B cell (primary cell): ENCODE results near the gene RFPL4AL1. TPM values are rescaled to one million over a fixed set of nuclear protein-coding genes. Genes with fewer than 3 reads are reported as not detected.

Source experiments
- ATAC-seq: fragments of 200-7000 bp; cut with Tn5 transposase; one replicate; pipeline ENCODE4 v1.10.0; 2021; ENCODE audit warnings: low read depth, mild to moderate bottlenecking, moderate number of reproducible peaks, moderate library complexity
- CTCF ChIA-PET: fragments of 350-600 bp; sonication (Branson Sonifier 250); formaldehyde crosslinking; loops from one replicate; lab custom pipeline; 2021; ENCODE audit warnings: antibody characterized with exemption, inconsistent platforms; lab: Charles Lee
- POLR2A ChIA-PET: fragments of 350-600 bp; sonication (Branson Sonifier 250); formaldehyde crosslinking; loops from one replicate; lab custom pipeline; 2021; ENCODE audit warnings: antibody characterized with exemption; lab: Charles Lee
- DNase-seq: peaks from one replicate; pipeline ENCODE4 v3.0.0; 2013
- H2AFZ ChIP-seq: 2 replicates; pipeline ENCODE4 v1.6.1; 2012; ENCODE audit warnings: mild to moderate bottlenecking, low read depth, low read length; ENCODE audit not compliant: insufficient read depth, poor library complexity, severe bottlenecking
- H3K27ac ChIP-seq, 2 donors: 1 replicate in 1 of 2; 2 replicates in 1 of 2; pipeline ENCODE4 v1.5.1; 2012 to 2013; ENCODE audit warnings: low read length in 2 of 2, mild to moderate bottlenecking in 2 of 2, moderate library complexity in 1 of 2
- H3K27me3 ChIP-seq, 4 experiments: fragments of 200-600 bp in 1 of 4; sonication (generic) in 1 of 4; replicated peaks in 1 of 4; 1 replicate in 2 of 4; 2 replicates in 2 of 4; pipeline versions ENCODE4 v1.6.1 to v1.7.0; 2013 to 2016; ENCODE audit warnings: low read length in 3 of 4, mild to moderate bottlenecking in 2 of 4, mixed read lengths in 1 of 4, moderate library complexity in 1 of 4; ENCODE audit not compliant: insufficient read depth in 4 of 4, control insufficient read depth in 3 of 4; ENCODE audit errors: control extremely low read depth in 1 of 4
- H3K36me3 ChIP-seq, 2 experiments: replicated peaks in 1 of 2; 1 replicate in 1 of 2; 2 replicates in 1 of 2; pipeline versions ENCODE4 v1.6.1 to v1.7.1; 2013; ENCODE audit warnings: low read length in 1 of 2; ENCODE audit not compliant: insufficient read depth in 2 of 2, control insufficient read depth in 1 of 2; ENCODE audit errors: control extremely low read depth in 1 of 2, extremely low read depth in 1 of 2
- H3K4me1 ChIP-seq, 2 donors: fragments of 200-600 bp in 1 of 2; sonication (generic) in 1 of 2; 1 replicate in 1 of 2; 2 replicates in 1 of 2; pipeline versions ENCODE4 v1.5.1 to v1.6.1; 2013 to 2017; ENCODE audit warnings: low read length in 2 of 2; ENCODE audit not compliant: control insufficient read depth in 2 of 2, insufficient read depth in 2 of 2
- H3K4me2 ChIP-seq: replicated peaks from 2 replicates; pipeline ENCODE3; 2012; ENCODE audit warnings: mild to moderate bottlenecking, low read depth, low read length; ENCODE audit not compliant: poor library complexity, severe bottlenecking
- H3K4me3 ChIP-seq, 5 experiments: fragments of 200-600 bp in 1 of 5; sonication (generic) in 1 of 5; 1 replicate in 3 of 5; 2 replicates in 2 of 5; pipeline versions ENCODE4 v1.5.1 to v1.7.0; 2011 to 2016; ENCODE audit warnings: low read length in 4 of 5, mild to moderate bottlenecking in 4 of 5, low read depth in 2 of 5, control low read depth in 1 of 5, moderate library complexity in 1 of 5; ENCODE audit not compliant: insufficient read depth in 1 of 5; ENCODE audit errors: control extremely low read depth in 1 of 5, extremely low read depth in 1 of 5
- H3K79me2 ChIP-seq: fragments of 200-600 bp; sonication (generic); one replicate; pipeline ENCODE4 v1.6.0; 2016; ENCODE audit warnings: low read length; ENCODE audit not compliant: control insufficient read depth, insufficient read depth
- H3K9ac ChIP-seq: fragments of 200-600 bp; sonication (generic); 2 replicates; pipeline ENCODE4 v1.6.1; 2017; ENCODE audit warnings: mild to moderate bottlenecking, low read length, moderate library complexity
- H3K9me3 ChIP-seq, 3 donors: one replicate each; pipeline versions ENCODE4 v1.6.1 to v1.7.1; 2013; ENCODE audit warnings: low read length in 2 of 3; ENCODE audit not compliant: control insufficient read depth in 2 of 3, insufficient read depth in 1 of 3; ENCODE audit errors: control extremely low read depth in 1 of 3
- H4K20me1 ChIP-seq: 2 replicates; pipeline ENCODE4 v1.6.0; 2012; ENCODE audit warnings: mild to moderate bottlenecking, low read length; ENCODE audit not compliant: insufficient read depth, control insufficient read depth, poor library complexity, severe bottlenecking
- H3K27ac Mint-ChIP-seq: one replicate; pipeline ENCODE4 v1.8.0; 2021; ENCODE audit warnings: mixed read lengths
- H3K27me3 Mint-ChIP-seq: one replicate; pipeline ENCODE4 v1.8.0; 2021; ENCODE audit warnings: mixed read lengths
- H3K4me1 Mint-ChIP-seq: one replicate; pipeline ENCODE4 v1.8.0; 2021; ENCODE audit warnings: mixed read lengths
- H3K4me3 Mint-ChIP-seq: one replicate; pipeline ENCODE4 v1.8.0; 2021; ENCODE audit warnings: mixed read lengths
- H3K9me3 Mint-ChIP-seq: one replicate; pipeline ENCODE4 v1.8.0; 2022; ENCODE audit warnings: mixed read lengths; ENCODE audit not compliant: insufficient read depth
- EZH2 ChIP-seq: IDR thresholded peaks from 2 replicates; pipeline ENCODE4 v1.6.1; 2012; ENCODE audit warnings: borderline replicate concordance, low read depth, mild to moderate bottlenecking, moderate library complexity, low read length; ENCODE audit not compliant: insufficient read depth, poor library complexity, severe bottlenecking
- whole genome bisulfite sequencing: methylation state at CpG from one replicate; pipeline ENCODE4 v1.1.5; 2013; ENCODE audit warnings: missing lambda C conversion rate; ENCODE audit not compliant: insufficient coverage; 5-methylcytosine and 5-hydroxymethylcytosine counted together
- intact Hi-C: fragments of 100-400 bp; cut with micrococcal nuclease; formaldehyde crosslinking; loops from one replicate; pipeline ENCODE4 v1.10.0; 2022
- polyA plus RNA-seq: library from polyadenylated mRNA; depleted of rRNA; stranded (reverse); fragments of >200 nt; gene quantifications from 2 replicates; pipeline ENCODE4 v1.2.3, GENCODE V29; 2012
- total RNA-seq, 2 donors: library from RNA; stranded (reverse); fragments of 120-200 nt in 1 of 2; gene quantifications; 1 replicate in 1 of 2; 2 replicates in 1 of 2; pipeline versions ENCODE4 v1.2.3 to v1.2.4, GENCODE V29; 2013 to 2022
- TF ChIP-seq, protein P1 (sequence below): fragments of 200-600 bp; IDR thresholded peaks from one replicate; pipeline ENCODE4 v1.8.0; 2022; ENCODE audit warnings: antibody characterized with exemption, mild to moderate bottlenecking

Gene RFPL4AL1
- total and polyA plus RNA-seq, 2 donors (not counting 1 experiment from before 2014, with no cell fraction given), result not detected

DNA sequence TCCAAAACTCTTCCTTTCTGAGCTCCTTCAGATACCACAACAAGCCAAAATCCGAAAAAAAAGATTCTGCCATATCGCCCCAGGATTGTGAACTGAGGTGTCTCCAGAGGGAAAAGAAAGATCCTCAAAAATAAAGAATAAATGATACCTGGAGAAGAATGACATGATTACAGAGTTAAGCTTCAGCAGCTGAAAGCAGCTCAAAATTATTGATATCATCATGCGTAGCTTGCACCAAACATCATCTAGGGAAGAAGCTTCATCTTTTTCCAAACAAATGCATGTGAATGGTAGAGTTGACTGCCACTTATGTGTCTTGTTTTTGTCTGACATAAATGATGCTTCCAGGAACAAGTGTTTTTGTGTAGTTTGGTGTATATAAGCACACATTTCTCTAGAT is 30.6 kb upstream of the RFPL4AL1 start, which contains the start of gene NLRP9:
NLRP9 (minus strand) TSS at position 101 of the 400 bp plus-strand sequence; CDS start at position 73, 28 bp downstream.
- Mint-ChIP-seq H3K27ac (no peak within 1 kb of the TSS), H3K4me1 (no peaks in the 10 kb centered on the region)

DNA sequence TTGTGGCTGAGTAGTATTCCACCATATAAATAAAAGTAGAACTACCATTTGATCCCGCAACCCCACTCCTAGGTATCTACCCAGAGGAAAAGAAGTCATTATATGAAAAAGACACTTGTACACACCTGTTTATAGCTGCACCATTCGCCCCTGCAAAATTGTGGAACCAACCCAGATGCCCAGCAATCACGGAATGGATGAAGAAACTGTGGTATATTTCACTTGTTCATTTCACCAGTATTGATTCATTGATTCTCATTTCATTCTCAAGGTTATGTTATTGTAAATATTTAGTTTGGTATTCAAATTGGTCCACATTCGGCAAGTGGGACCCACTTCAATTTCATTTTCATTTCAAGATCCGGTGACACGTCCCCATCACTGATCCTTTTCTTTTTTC is 18.2 kb upstream of the RFPL4AL1 start:
- H3K27me3 Mint-ChIP-seq, result peaks cover 17% of the 10 kb centered on the region

More for the DNA sequence above, 30.6 kb upstream of the RFPL4AL1 start, which contains the start of gene NLRP9:
- Histone ChIP-seq H3K4me3 (no peak within 1 kb of the TSS), H3K36me3 (no peaks in the 10 kb centered on the region), H3K4me2 (no peak within 1 kb of the TSS), H3K9me3 (peaks cover 0 to 2% (median 0%) of the 10 kb centered on the region in 3 donors), H3K79me2 (no peaks in the 10 kb centered on the region), H3K27me3 (no peaks in the 10 kb centered on the region), H3K9ac (no peak within 1 kb of the TSS), H3K4me1 (no peaks in the 10 kb centered on the region), H3K27ac (no peak within 1 kb of the TSS), H4K20me1 (no peaks in the 10 kb centered on the region), H2AFZ (no peak within 1 kb of the TSS)
- no peak within 1 kb of the TSS for H3K4me3 Mint-ChIP-seq
- no peaks in the 10 kb centered on the region for H3K27me3 Mint-ChIP-seq
- no peaks in the 10 kb centered on the region for H3K9me3 Mint-ChIP-seq
- DNase-seq (no peak), ATAC-seq (no peak)
- ChIA-PET POLR2A (no interaction called here), CTCF (no interaction called here)
- intact Hi-C loops, result no loop called here
- WGBS, result no CpG with 5 or more reads among the region's 3 CpGs
- no peak for TF ChIP-seq EZH2
- TF ChIP-seq, protein P1, sequence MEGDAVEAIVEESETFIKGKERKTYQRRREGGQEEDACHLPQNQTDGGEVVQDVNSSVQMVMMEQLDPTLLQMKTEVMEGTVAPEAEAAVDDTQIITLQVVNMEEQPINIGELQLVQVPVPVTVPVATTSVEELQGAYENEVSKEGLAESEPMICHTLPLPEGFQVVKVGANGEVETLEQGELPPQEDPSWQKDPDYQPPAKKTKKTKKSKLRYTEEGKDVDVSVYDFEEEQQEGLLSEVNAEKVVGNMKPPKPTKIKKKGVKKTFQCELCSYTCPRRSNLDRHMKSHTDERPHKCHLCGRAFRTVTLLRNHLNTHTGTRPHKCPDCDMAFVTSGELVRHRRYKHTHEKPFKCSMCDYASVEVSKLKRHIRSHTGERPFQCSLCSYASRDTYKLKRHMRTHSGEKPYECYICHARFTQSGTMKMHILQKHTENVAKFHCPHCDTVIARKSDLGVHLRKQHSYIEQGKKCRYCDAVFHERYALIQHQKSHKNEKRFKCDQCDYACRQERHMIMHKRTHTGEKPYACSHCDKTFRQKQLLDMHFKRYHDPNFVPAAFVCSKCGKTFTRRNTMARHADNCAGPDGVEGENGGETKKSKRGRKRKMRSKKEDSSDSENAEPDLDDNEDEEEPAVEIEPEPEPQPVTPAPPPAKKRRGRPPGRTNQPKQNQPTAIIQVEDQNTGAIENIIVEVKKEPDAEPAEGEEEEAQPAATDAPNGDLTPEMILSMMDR, result no peak

More for the DNA sequence above, 18.2 kb upstream of the RFPL4AL1 start:
- no peak for TF ChIP-seq EZH2
- TF ChIP-seq, protein P1, result no peak
- intact Hi-C loops, result no loop called here
- ATAC-seq, result no peak
- Histone ChIP-seq H2AFZ (no peak overlapping the region), H3K4me3 (no peak overlapping the region), H3K9me3 (no peaks in the 10 kb centered on the region), H4K20me1 (no peaks in the 10 kb centered on the region), H3K79me2 (no peaks in the 10 kb centered on the region), H3K27ac (no peak overlapping the region), H3K9ac (no peak overlapping the region), H3K4me1 (no peaks in the 10 kb centered on the region), H3K4me2 (no peak overlapping the region), H3K27me3 (peaks cover 0 to 3% (median 0%) of the 10 kb centered on the region in 4 experiments), H3K36me3 (no peaks in the 10 kb centered on the region)
- Mint-ChIP-seq H3K4me1 (no peaks in the 10 kb centered on the region), H3K4me3 (no peak overlapping the region), H3K9me3 (no peaks in the 10 kb centered on the region), H3K27ac (no peak overlapping the region)
- WGBS, result no CpG with 5 or more reads among the region's 6 CpGs
- ChIA-PET CTCF (interaction anchor here (0.9 kb wide), 1 partner anchor 462 kb away, joined by 4 read pairs; no protein-coding TSS in a partner anchor), POLR2A (no interaction called here)
- DNase-seq, result no peak
